GM19240 (cell line): ENCODE data around the gene PRKCE.

Source experiments
- DNase-seq: peaks from one replicate; pipeline ENCODE4 v3.0.0; 2011; ENCODE audit warnings: low spot score; ENCODE audit not compliant: insufficient read length

Gene PRKCE

DNA sequence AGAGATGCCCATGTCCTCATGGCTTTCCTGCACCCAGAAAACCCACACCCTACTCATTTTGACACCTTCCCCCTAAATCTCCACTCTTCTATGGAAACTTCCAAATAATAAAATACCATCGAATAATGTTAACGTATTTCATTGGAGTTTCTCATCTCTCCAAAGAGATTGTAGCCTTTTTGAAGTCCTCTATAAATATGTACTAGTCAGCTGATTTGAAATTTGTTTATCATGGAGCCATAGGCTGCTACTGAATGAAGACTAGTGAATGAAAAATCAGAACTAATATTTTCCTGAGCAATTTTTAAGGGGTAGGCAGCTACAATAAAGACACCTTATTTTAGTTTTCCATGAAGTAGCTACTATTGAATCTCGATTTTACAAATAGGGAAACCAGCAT is 419.6 kb downstream of the PRKCE start:
- no peak for DNase-seq

DNA sequence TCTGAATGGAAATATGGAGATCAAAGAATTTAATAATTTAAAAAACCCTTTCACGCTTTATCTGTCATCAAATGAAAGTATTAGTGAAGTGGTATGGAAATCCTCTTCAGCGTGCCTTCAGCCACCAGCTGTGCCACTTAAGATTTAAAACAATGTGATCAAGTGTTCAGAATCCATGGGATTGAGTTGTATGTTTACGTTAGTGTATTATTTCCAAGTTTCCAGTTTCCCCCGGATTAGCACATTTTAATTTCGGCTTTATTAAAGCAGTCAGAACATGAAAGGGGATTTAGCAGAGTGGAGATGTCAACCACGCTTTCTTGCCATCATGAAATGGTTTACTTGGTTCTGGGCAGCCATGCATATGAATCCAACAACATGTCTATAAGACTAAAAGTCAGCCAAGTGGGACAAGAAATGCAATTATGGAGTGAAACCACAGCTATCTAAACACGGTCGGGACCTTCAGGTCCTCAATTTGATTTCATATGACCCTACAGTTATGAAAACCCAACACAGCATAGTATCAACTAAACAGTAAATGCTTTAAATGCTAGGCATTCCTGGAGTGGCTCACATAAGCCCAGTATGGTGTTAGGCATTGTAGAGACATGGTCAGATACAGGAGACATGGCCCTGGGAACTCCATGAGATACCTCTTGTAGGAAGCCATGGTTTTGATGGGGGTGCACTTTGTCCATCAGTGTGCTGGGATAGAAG is 420.8 kb downstream of the PRKCE start:
- DNase-seq, result no peak

DNA sequence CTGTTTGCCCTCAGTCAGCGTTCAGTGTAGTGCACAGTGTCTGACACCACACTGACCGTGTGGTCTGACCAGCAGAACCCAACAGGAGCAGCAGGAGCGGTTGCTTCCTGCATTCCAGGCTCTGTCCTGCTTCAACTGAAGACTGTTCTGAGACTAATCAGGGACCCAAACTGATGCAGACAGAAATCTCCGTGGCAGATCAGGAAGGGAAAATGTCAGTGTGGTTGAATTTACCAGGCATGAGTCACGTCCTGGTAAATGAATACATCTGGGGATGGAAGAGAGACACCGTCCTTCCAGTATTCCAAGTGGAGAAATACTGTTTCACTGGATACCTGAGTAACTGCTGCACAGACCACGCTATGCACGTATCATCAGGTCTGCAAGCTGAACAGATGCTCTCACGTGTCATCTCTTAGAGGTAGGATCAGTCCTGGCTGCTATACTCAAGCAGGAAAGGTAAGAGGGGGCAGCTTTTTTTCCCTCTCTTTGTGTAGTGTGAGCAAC is 422.1 kb downstream of the PRKCE start:
- no peak for DNase-seq

DNA sequence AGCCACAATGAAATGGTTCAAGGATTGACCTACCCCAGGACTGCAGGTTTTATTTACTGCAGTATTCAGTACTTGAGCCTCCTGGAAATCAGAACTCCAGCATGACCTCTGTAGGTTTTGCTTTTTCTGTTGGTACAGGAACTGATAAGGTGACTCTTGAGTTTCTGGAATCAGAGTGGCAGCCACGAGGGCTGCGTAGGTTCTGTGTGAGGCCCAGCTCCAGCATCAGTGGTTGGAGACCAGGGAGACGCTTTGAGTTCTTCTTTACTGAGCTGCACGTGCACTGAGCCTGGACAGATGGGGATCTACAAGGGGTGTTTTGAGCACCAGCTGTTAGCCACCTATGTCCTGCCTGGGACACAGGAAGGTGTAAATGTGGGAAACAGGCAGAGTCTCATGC is 423.0 kb downstream of the PRKCE start:
- no peak for DNase-seq

DNA sequence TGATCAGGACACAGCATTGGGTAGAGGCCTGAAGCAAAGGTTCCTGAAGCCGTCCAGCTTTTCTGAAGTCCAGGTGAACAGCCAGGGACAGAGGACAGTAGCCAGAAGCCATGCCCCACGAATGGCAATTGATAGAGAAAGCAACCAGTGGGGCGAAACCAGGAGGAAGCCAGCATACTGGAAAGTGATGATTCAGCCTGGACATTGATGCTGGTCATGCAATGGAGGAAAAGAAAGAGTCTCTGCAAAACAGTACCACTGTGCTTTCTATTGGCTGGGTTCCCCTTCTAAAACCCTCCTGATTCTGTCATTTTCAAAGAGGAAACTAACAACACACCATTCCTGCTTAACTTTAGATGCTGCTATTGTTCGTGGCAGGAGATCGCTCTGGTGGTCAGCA is 424.4 kb downstream of the PRKCE start:
- DNase-seq, result no peak

DNA sequence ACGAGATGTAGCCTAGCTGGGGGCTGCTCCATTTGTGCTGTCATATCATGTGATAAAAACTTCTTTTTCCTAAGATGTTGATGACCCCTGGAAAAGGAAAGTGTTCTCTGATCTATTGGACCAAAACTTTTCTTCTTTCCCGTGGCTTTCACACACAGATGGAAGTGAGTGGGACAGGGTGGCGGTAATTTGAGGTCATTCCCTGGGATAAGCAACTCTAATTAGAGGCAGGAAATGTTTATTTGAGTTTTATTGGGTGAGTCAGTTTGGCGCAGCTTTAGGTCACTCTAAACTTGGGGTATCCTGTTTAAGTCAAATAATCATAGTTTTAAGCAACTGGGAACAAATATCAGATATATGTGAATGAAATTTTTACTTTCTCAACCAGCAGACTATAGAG is 424.8 kb downstream of the PRKCE start:
- no peak for DNase-seq

DNA sequence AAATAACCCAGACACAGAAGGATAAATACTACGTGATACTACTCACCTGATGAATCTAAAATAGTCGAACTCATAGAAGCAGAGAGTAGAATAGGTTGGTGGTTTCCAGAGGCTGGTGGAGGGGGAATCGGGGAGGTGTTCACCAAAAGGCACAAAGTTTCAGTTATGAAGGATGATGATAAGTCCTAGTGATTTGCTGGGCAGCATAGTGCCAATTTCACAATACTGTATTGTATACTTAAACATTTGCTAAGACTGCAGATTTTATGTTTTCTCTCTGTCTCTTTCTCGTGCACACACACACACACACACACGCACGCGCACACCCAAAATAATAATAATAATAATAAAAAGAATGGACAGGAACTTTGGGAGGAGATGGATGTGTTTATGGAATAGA is 425.4 kb downstream of the PRKCE start:
- DNase-seq, result no peak

DNA sequence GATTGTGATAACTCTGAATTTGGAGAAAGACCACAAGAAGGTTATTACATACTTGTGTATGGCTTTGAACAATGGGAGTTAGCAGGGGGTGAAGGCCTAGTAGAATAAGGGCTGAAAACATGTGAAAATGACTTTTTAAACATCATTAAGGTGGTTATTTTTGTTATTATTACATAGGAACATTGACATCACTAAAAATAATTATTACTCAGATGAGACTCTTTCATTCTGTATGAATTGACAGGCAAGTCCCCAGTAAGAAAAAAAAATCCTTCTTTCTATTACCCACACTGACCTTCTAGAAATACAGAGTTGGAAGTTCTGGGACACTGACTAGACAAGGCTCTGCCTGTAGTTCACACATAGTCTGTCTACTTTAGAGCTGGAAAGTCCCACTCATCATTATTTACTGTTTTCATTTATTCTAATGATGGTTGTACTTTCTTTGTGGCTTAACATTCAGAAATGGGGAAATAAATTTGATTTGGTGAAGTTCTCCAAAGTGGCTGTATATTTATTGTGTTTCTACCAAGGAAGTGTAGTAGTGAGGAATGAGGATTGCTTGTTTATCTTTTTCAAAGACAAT is 426.1 kb downstream of the PRKCE start:
- DNase-seq, result no peak

DNA sequence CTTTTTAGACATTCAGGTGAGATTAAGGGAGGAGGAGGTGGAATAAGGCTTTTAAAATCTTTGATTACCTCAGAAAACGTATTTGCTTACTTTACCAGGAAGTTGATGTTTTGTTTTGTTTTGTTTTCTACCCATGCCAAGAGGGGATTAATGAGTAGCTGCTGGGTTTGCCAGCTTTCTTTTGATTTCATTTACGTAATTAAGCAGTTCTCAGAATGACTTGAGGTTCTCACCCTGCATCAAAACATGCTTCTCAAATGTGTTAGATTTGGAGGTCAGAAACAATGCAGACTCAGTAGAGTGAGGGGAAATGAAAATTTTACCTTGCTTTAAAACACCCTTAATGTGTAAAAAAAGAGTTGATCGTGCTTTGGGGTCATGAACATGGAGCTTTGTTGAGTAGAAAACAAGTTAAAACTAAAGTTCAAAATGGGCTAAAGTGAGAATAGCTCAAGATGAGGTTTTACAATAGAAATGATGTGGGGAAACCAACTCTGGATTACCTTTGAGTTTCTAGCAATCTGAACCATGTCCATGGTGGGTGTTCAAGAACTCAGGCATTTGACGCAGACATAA is 428.6 kb downstream of the PRKCE start:
- DNase-seq, result no peak

DNA sequence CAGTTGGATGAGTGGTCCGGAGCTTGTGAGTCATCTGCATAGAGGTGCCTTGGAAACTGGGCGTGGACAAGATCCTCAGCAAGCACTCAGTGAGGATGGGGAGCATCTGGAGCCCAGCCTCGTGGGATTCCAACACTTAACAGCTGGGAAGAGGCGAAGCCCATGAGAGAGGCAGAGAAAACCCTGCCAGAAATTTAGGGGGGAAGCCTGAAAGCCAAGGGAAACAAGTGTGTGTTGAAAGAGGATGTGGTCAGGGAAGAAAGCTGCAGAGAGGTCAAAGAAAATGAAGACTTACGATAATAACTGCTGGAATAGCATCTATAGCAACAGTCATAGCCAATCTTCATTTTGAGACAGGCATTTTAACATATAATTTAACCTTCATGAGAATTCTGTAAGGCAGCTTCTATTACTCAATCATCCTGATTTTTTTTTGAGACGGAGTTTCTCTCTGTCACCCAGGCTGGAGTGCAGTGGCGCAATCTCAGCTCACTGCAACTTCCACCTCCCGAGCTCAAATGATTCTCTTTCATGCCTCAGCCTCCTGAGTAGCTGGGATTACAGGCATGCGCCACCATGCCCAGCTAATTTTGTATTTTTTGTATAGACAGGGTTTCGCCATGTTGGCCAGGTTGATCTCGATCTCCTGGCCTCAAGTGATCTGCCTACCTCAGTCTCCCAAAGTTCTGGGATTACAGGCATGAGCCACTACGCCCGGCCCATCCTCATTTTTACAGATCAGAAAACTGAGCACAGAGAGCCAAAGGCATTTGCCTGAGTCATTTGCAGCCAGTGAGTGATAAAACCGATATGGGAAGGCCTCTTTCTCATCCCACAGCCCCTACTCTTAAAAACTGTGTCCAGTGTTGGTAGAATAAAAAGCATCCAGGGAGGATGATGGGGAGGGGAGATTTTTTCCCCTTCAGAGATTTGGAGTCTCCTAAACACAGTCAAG is 431.3 kb downstream of the PRKCE start:
- no peak for DNase-seq

DNA sequence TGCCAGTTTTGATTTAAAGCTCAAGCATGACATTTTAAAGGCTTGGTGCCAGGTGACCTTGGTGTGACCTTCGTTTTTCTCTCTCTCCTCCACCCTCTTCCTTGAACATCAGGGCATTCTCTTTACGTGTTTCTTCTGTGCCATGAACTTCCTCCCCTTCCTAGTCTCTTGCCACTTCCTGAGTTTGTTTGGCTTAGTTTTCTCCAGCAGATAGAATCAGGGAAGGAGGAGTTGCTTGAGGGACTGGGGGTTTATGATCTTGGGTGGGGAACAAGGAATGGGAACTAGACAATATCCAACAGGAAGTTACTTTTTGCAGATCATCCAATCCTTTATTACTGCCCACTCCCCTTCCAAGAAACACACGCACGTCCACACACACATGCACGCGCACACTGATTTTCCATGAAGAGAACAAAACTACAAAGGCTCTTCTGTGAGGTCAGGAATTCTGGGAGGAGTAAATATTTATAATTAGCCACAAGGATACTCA is 435.1 kb downstream of the PRKCE start:
- DNase-seq, result no peak

DNA sequence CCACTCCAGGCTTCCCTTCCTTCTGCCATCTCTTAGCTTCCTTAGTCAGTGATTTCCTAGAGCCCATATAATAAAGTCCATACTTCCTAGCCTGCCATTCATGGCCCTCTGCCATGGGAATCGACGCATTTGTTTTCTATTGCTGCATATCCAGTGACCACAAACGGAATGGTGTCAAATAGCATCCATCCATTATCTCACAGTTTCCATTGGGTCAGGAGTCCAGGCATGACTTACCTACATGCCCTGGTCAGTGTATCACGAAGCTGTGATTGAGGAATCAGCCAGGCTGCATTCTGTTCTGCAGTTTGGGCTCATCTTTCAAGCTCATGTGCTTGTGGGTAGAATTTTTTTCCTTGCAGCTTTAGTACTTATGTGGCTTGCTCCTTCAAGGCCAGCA is 436.0 kb downstream of the PRKCE start:
- DNase-seq, result no peak

DNA sequence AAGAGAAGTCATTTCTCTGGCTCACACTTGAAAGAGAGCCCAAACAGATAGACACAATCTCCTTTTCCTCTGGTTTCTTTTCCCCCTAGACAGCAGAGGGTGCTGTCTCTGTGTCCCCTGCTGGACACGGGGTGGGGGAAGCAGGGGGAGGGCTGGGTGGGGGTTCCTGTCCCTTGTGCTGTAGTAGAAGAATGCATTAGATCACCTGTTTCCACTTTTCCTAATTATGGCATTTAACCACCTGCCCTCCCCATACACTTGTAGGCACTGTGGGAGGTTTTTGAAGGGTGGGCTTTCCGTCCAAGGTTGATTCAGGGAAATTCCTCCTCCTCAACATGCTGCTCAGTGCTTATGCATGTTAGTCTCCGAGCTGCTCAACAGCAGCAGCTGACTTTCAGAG is 439.5 kb downstream of the PRKCE start:
- no peak for DNase-seq

DNA sequence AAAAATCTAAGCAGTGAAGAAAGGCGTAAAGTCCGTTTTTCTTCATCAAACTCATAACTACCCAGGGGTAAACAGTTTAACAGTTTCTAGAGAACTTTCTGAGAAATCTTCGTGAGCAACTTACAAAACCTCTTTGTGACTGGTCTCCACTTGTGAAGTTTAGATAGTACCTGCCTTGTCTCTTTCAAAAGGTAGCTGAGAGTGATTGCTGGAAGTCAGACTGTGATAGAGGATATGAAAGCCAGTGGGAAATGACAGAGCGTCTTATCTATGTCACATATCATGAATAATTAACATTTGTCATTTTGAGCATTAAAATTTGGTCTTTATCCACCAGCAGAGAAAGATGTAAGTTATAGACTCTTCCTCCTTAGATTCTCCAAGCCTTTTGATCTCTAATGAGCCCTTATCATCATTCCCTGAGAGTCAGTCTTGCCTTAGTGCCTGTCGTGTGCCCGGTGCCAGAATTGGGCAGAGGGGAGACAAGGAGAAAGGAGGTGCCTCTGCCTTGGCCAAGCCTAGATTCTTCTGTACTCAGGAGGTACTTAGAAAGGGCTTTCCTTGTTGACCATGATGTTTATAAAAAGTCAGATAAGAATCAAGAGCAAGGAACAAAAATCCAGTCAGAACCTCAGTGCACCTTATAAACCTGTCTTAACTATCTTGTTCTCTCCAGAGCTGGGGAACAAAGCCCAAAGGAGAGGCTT is 440.6 kb downstream of the PRKCE start:
- no peak for DNase-seq

DNA sequence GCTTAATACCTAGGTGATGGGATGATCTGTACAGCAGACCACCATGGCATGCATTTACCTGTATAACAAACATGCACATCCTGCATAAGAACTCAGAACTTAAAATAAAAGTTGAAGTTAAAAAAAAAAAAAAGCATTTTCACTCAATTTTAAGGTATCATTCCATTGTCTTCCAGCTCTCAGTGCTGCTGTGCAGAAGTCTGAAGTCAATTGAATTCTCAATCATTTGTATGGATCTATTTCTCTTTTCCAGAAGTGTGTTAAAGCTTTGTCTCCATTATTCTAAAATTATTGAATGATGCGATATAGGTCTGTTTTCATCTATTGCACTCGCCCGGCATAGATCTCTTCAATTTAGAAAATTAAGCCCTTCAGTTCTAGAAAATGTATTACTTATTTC is 443.2 kb downstream of the PRKCE start:
- no peak for DNase-seq

DNA sequence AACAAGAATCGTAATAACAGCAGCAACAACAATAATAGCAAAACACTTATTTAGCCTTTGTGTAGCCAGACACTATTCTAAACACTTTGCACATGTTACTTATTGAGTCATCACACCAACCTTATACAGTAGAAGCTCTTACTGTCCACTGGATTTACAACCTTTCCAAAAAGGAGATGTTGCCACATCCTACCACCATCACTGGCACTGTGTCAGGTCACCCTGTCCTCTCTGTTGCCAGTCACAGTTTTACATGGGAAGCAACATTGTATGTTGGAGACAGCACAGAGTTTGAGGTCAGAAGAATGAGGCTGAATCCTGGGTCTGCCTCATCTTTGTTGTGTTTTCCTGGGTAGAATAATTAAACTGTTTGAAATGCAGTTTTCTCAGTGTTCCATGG is 444.4 kb downstream of the PRKCE start:
- DNase-seq, result no peak

DNA sequence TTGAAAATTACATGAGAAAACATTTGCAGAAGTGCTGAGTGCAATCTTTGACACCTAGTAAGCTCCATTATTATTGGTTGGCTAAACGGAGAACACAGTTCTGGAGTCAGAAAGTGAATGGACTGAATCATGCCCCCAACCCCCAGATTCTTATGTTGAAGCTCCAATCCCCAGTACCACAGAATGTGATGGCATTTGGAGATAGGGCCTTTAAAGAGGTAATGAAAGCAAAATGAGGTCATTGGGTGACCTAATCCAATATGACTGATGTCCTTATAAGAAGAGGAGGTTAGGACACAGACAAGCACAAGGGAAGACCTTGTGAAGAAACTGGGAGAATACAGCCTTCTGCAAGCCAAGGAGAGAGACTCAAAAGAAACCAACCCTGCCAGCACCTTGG is 444.8 kb downstream of the PRKCE start:
- DNase-seq, result no peak

DNA sequence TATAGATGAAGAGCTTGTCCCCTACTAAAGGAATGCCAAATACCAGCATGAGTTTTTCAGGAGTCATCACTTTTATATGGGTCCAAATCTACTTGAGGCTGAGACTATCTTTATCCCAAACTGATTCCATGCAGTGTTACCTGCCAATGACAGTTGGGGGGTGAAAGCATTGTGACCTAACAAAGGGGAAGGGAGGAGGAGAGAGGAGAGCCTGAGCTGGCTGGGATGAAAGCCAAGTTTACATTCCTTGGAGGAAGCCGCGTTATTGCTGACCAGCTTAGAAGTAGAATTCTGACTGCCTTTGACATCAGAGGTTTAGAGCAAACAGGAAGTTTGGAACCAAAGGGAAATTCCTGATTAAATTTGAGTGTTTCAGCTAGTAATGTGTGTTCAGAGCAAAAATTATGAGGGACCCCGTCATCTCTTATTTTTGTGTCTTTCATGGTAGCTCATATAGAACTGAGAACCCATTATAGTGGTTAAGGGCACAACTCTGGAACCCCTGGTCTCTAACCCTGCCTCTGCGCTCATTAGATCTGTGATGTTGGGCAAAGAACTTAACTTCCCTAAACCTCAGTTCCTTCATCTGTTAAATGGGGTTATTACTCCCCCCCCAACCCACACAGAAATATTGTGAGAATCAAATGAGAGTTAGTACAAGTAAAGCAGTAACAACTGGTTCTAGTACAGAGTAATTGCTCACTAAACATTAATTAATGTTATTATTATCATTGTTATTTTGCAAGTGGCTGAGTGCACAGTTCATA is 446.4 kb downstream of the PRKCE start:
- DNase-seq, result no peak

DNA sequence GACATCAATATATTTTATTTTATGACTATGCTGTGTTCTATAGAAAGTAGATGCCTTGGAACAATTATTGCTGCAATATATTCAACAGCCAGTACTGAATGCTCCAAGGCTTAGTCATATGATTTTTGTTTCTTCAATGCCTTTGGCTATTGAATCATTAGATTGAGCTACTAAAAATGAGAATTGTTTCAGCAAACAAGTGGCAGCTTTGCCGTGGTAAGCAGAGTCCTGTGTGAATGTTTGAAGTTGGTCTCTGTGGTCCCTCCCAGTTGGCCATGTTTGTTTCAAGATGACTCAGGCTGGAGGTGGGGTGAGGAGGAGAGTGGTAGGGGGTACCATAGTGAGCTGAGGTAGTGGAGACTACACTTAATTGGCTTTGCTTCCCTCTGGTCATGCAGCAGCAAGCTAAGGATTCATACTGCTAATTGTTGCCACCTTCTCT is 447.2 kb downstream of the PRKCE start:
- no peak for DNase-seq

DNA sequence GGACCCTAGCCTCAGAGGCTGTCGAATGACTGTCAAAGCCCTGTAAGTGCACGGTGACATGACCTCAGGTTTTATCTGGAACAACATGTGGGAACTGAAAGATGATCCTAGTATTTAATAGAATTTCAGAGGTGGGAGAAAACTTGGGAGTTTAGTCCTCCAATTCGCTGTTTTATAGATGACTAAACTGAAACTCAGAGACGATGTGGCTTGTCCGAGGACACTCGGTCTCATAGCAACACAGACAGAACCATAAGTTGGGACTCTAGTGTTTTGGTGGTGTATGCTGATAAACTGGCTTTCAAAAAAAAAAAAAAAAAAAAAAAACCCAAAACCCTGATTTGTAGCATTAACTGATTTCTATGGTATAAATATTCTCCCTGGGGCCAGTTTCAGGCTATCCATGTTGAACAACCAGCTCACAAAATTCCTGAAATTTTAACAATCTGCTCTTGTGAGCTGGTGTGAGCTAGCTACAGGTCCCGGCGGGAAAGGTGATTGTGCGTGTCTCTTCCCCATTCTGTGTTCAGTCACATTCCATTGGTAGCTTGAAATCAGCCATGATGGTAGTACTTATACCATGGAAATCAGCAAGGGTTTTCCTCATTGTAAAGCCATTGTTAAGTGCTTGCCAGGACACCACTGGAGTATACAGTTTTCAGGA is 450.2 kb downstream of the PRKCE start:
- DNase-seq, result no peak
